ENCODE data around the gene PSG7.
"Not testable (repeated sequence)": the region's sequence is repeated elsewhere in the genome, so short reads cannot be mapped to it uniquely, and the experiment has no call there.

The PSG7 gene

GRCh38 chr19:42917634-42918033 is 19.4 kb downstream of the PSG7 start, which contains the start of gene PSG6:
PSG6 (minus strand) TSS chr19:42917894; CDS start chr19:42917792, 102 bp downstream.
- not testable (repeated sequence) for H3K36me3 ChIP-seq (ENCODE audit: control insufficient read depth, insufficient read depth, low read length); DNase-seq; H3K27ac ChIP-seq (ENCODE audit: insufficient read depth, low read length, poor library complexity, severe bottlenecking); H3K9me3 ChIP-seq (ENCODE audit: control insufficient read depth, low read length); H3K4me3 ChIP-seq (ENCODE audit: insufficient read depth, low read depth, low read length, poor library complexity, severe bottlenecking); H3K27me3 ChIP-seq (replicated peaks; ENCODE audit: control insufficient read depth, insufficient read depth, low read length, poor library complexity, severe bottlenecking); H3K4me1 ChIP-seq (ENCODE audit: control insufficient read depth, insufficient read depth, low read length, poor library complexity, severe bottlenecking)

GRCh38 chr19:42916931-42917330 is 20.1 kb downstream of the PSG7 start:
- H3K4me3 ChIP-seq (ENCODE audit: insufficient read depth, low read depth, low read length, poor library complexity, severe bottlenecking); H3K4me1 ChIP-seq (ENCODE audit: control insufficient read depth, insufficient read depth, low read length, poor library complexity, severe bottlenecking); DNase-seq; H3K27ac ChIP-seq (ENCODE audit: insufficient read depth, low read length, poor library complexity, severe bottlenecking); H3K36me3 ChIP-seq (ENCODE audit: control insufficient read depth, insufficient read depth, low read length); H3K27me3 ChIP-seq (replicated peaks; ENCODE audit: control insufficient read depth, insufficient read depth, low read length, poor library complexity, severe bottlenecking); H3K9me3 ChIP-seq (ENCODE audit: control insufficient read depth, low read length): not testable (repeated sequence)

GRCh38 chr19:42913516-42913915 is 23.5 kb downstream of the PSG7 start:
- H3K36me3 ChIP-seq (ENCODE audit: control insufficient read depth, insufficient read depth, low read length); H3K27me3 ChIP-seq (replicated peaks; ENCODE audit: control insufficient read depth, insufficient read depth, low read length, poor library complexity, severe bottlenecking); H3K4me3 ChIP-seq (ENCODE audit: insufficient read depth, low read depth, low read length, poor library complexity, severe bottlenecking); DNase-seq; H3K4me1 ChIP-seq (ENCODE audit: control insufficient read depth, insufficient read depth, low read length, poor library complexity, severe bottlenecking); H3K9me3 ChIP-seq (ENCODE audit: control insufficient read depth, low read length); H3K27ac ChIP-seq (ENCODE audit: insufficient read depth, low read length, poor library complexity, severe bottlenecking): not testable (repeated sequence)

GRCh38 chr19:42912941-42913340 is 24.1 kb downstream of the PSG7 start:
- not testable (repeated sequence) for H3K9me3 ChIP-seq (ENCODE audit: control insufficient read depth, low read length); DNase-seq; H3K4me3 ChIP-seq (ENCODE audit: insufficient read depth, low read depth, low read length, poor library complexity, severe bottlenecking); H3K27ac ChIP-seq (ENCODE audit: insufficient read depth, low read length, poor library complexity, severe bottlenecking); H3K27me3 ChIP-seq (replicated peaks; ENCODE audit: control insufficient read depth, insufficient read depth, low read length, poor library complexity, severe bottlenecking); H3K4me1 ChIP-seq (ENCODE audit: control insufficient read depth, insufficient read depth, low read length, poor library complexity, severe bottlenecking); H3K36me3 ChIP-seq (ENCODE audit: control insufficient read depth, insufficient read depth, low read length)

- H3K9me3 ChIP-seq (ENCODE audit: control insufficient read depth, low read length); DNase-seq; H3K27me3 ChIP-seq (replicated peaks; ENCODE audit: control insufficient read depth, insufficient read depth, low read length, poor library complexity, severe bottlenecking); H3K36me3 ChIP-seq (ENCODE audit: control insufficient read depth, insufficient read depth, low read length); H3K4me3 ChIP-seq (ENCODE audit: insufficient read depth, low read depth, low read length, poor library complexity, severe bottlenecking); H3K4me1 ChIP-seq (ENCODE audit: control insufficient read depth, insufficient read depth, low read length, poor library complexity, severe bottlenecking); H3K27ac ChIP-seq (ENCODE audit: insufficient read depth, low read length, poor library complexity, severe bottlenecking): not testable (repeated sequence)
Observed at GRCh38 chr19:42911731-42912130, 25.3 kb downstream of the PSG7 start.

GRCh38 chr19:42906162-42906561 is 30.8 kb downstream of the PSG7 start:
- not testable (repeated sequence) for H3K4me3 ChIP-seq (ENCODE audit: insufficient read depth, low read depth, low read length, poor library complexity, severe bottlenecking); H3K27me3 ChIP-seq (replicated peaks; ENCODE audit: control insufficient read depth, insufficient read depth, low read length, poor library complexity, severe bottlenecking); H3K36me3 ChIP-seq (ENCODE audit: control insufficient read depth, insufficient read depth, low read length); H3K9me3 ChIP-seq (ENCODE audit: control insufficient read depth, low read length); H3K27ac ChIP-seq (ENCODE audit: insufficient read depth, low read length, poor library complexity, severe bottlenecking); DNase-seq; H3K4me1 ChIP-seq (ENCODE audit: control insufficient read depth, insufficient read depth, low read length, poor library complexity, severe bottlenecking)

GRCh38 chr19:42900561-42900960 is 36.4 kb downstream of the PSG7 start:
- H3K9me3 ChIP-seq (ENCODE audit: control insufficient read depth, low read length); H3K27ac ChIP-seq (ENCODE audit: insufficient read depth, low read length, poor library complexity, severe bottlenecking); H3K4me1 ChIP-seq (ENCODE audit: control insufficient read depth, insufficient read depth, low read length, poor library complexity, severe bottlenecking); H3K4me3 ChIP-seq (ENCODE audit: insufficient read depth, low read depth, low read length, poor library complexity, severe bottlenecking); H3K27me3 ChIP-seq (replicated peaks; ENCODE audit: control insufficient read depth, insufficient read depth, low read length, poor library complexity, severe bottlenecking); H3K36me3 ChIP-seq (ENCODE audit: control insufficient read depth, insufficient read depth, low read length); DNase-seq: not testable (repeated sequence)

- H3K27me3 ChIP-seq (replicated peaks; ENCODE audit: control insufficient read depth, insufficient read depth, low read length, poor library complexity, severe bottlenecking); H3K4me3 ChIP-seq (ENCODE audit: insufficient read depth, low read depth, low read length, poor library complexity, severe bottlenecking); H3K36me3 ChIP-seq (ENCODE audit: control insufficient read depth, insufficient read depth, low read length); H3K27ac ChIP-seq (ENCODE audit: insufficient read depth, low read length, poor library complexity, severe bottlenecking); H3K4me1 ChIP-seq (ENCODE audit: control insufficient read depth, insufficient read depth, low read length, poor library complexity, severe bottlenecking); DNase-seq; H3K9me3 ChIP-seq (ENCODE audit: control insufficient read depth, low read length): not testable (repeated sequence)
Observed at GRCh38 chr19:42899674-42900073, 37.3 kb downstream of the PSG7 start.

- DNase-seq; H3K4me1 ChIP-seq (ENCODE audit: control insufficient read depth, insufficient read depth, low read length, poor library complexity, severe bottlenecking); H3K4me3 ChIP-seq (ENCODE audit: insufficient read depth, low read depth, low read length, poor library complexity, severe bottlenecking); H3K9me3 ChIP-seq (ENCODE audit: control insufficient read depth, low read length); H3K27ac ChIP-seq (ENCODE audit: insufficient read depth, low read length, poor library complexity, severe bottlenecking); H3K36me3 ChIP-seq (ENCODE audit: control insufficient read depth, insufficient read depth, low read length); H3K27me3 ChIP-seq (replicated peaks; ENCODE audit: control insufficient read depth, insufficient read depth, low read length, poor library complexity, severe bottlenecking): not testable (repeated sequence)
Observed at GRCh38 chr19:42899110-42899509, 37.9 kb downstream of the PSG7 start.

GRCh38 chr19:42898656-42899055 is 38.4 kb downstream of the PSG7 start:
- not testable (repeated sequence) for H3K4me1 ChIP-seq (ENCODE audit: control insufficient read depth, insufficient read depth, low read length, poor library complexity, severe bottlenecking); H3K4me3 ChIP-seq (ENCODE audit: insufficient read depth, low read depth, low read length, poor library complexity, severe bottlenecking); H3K27me3 ChIP-seq (replicated peaks; ENCODE audit: control insufficient read depth, insufficient read depth, low read length, poor library complexity, severe bottlenecking); H3K9me3 ChIP-seq (ENCODE audit: control insufficient read depth, low read length); H3K27ac ChIP-seq (ENCODE audit: insufficient read depth, low read length, poor library complexity, severe bottlenecking); DNase-seq; H3K36me3 ChIP-seq (ENCODE audit: control insufficient read depth, insufficient read depth, low read length)

GRCh38 chr19:42897729-42898128 is 39.3 kb downstream of the PSG7 start:
- not testable (repeated sequence) for H3K27ac ChIP-seq (ENCODE audit: insufficient read depth, low read length, poor library complexity, severe bottlenecking); H3K36me3 ChIP-seq (ENCODE audit: control insufficient read depth, insufficient read depth, low read length); DNase-seq; H3K4me3 ChIP-seq (ENCODE audit: insufficient read depth, low read depth, low read length, poor library complexity, severe bottlenecking); H3K9me3 ChIP-seq (ENCODE audit: control insufficient read depth, low read length); H3K27me3 ChIP-seq (replicated peaks; ENCODE audit: control insufficient read depth, insufficient read depth, low read length, poor library complexity, severe bottlenecking); H3K4me1 ChIP-seq (ENCODE audit: control insufficient read depth, insufficient read depth, low read length, poor library complexity, severe bottlenecking)
